ENCODE data around the gene SNRNP35. TPM values are rescaled to one million over a fixed set of nuclear protein-coding genes. Genes with fewer than 3 reads are reported as not detected.
"Not testable (repeated sequence)": the region's sequence is repeated elsewhere in the genome, so short reads cannot be mapped to it uniquely, and the experiment has no call there.

Gene SNRNP35
- 30.6 and 33.4 TPM in 2 replicates for total RNA-seq

GRCh38 chr12:123457980-123458779, at the start of gene SNRNP35:
Gene SNRNP35, plus strand, starts transcription at chr12:123458139. Its CDS starts 7,402 bp downstream, at chr12:123465541.
- intact Hi-C loops (cut with micrococcal nuclease): loop anchor here (1.0 to 10.0 kb wide), 5 partner anchors 22 to 933 kb away; partner anchors contain the start of genes KNTC1, RILPL2, RSRC2 and TMED2
- H3K36me3 Mint-ChIP-seq (ENCODE audit: low read depth): peaks cover 19% of the 10 kb centered on the region

GRCh38 chr12:123408619-123409018, 49.3 kb upstream of the SNRNP35 start:
- H3K9me3 Mint-ChIP-seq; DNase-seq; intact Hi-C loops (cut with micrococcal nuclease); H3K27ac Mint-ChIP-seq; H3K27me3 Mint-ChIP-seq; H3K4me1 Mint-ChIP-seq; H3K4me3 Mint-ChIP-seq: not testable (repeated sequence)
- H3K36me3 Mint-ChIP-seq (ENCODE audit: low read depth): peaks cover 30% of the 10 kb centered on the region

More at GRCh38 chr12:123457980-123458779, at the start of gene SNRNP35:
- Mint-ChIP-seq H3K4me1 (peaks cover 22% of the 10 kb centered on the region), H3K4me3 (peak within 1 kb of the TSS; percentile 100), H3K27me3 (no peaks in the 10 kb centered on the region), H3K9me3 (no peaks in the 10 kb centered on the region), H3K27ac (peak within 1 kb of the TSS; percentile 100)
- DNase-seq: peak; percentile 95

- H3K4me1 Mint-ChIP-seq; H3K4me3 Mint-ChIP-seq; intact Hi-C loops (cut with micrococcal nuclease); H3K27me3 Mint-ChIP-seq; H3K9me3 Mint-ChIP-seq; H3K27ac Mint-ChIP-seq; DNase-seq: not testable (repeated sequence)
- peaks cover 26% of the 10 kb centered on the region for H3K36me3 Mint-ChIP-seq (ENCODE audit: low read depth)
Measured at GRCh38 chr12:123409284-123410040, 48.5 kb upstream of the SNRNP35 start.

- DNase-seq: no peak
- H3K4me3 Mint-ChIP-seq: no peak overlapping the region
- peaks cover 23% of the 10 kb centered on the region for H3K36me3 Mint-ChIP-seq (ENCODE audit: low read depth)
- H3K27ac Mint-ChIP-seq: no peak overlapping the region
- no peaks in the 10 kb centered on the region for H3K4me1 Mint-ChIP-seq
- intact Hi-C loops (cut with micrococcal nuclease): no loop called here
- no peaks in the 10 kb centered on the region for H3K27me3 Mint-ChIP-seq
- no peaks in the 10 kb centered on the region for H3K9me3 Mint-ChIP-seq
Measured at GRCh38 chr12:123410041-123410412, 47.9 kb upstream of the SNRNP35 start.

GRCh38 chr12:123421314-123421713, 36.6 kb upstream of the SNRNP35 start:
- Mint-ChIP-seq H3K27ac (no peak overlapping the region), H3K36me3 (ENCODE audit: low read depth) (peaks cover 54% of the 10 kb centered on the region), H3K4me3 (no peak overlapping the region), H3K4me1 (no peaks in the 10 kb centered on the region), H3K9me3 (no peaks in the 10 kb centered on the region), H3K27me3 (no peaks in the 10 kb centered on the region)
- intact Hi-C loops (cut with micrococcal nuclease): no loop called here
- DNase-seq: no peak

GRCh38 chr12:123427036-123427769, 30.7 kb upstream of the SNRNP35 start:
- no peaks in the 10 kb centered on the region for H3K27me3 Mint-ChIP-seq
- no peaks in the 10 kb centered on the region for H3K9me3 Mint-ChIP-seq
- H3K36me3 Mint-ChIP-seq (ENCODE audit: low read depth): peaks cover 64% of the 10 kb centered on the region
- no peak overlapping the region for H3K4me3 Mint-ChIP-seq
- H3K27ac Mint-ChIP-seq: peak overlapping the region; percentile 53
- DNase-seq: peak; percentile 67
- intact Hi-C loops (cut with micrococcal nuclease): no loop called here
- H3K4me1 Mint-ChIP-seq: peaks cover 23% of the 10 kb centered on the region

DNA sequence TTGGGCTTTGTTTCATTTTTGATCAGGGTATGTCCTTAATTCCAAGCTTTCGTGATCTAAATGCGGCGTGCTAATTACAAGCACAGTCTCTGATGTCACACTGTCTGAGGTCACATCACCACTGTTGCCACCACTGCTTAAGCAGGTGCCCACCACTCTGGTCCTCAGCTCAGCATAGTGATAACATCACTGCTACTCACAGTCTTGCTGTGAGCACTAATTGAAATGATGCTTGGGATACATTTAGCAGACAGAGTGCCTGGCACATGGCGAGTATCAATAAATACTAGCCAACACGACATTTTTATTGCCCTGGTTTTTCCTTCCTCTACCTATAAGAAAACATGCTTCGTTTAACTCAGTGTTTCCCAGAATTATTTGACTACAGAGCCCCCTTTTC, 29.3 kb upstream of the SNRNP35 start:
- intact Hi-C loops (cut with micrococcal nuclease): no loop called here

DNA sequence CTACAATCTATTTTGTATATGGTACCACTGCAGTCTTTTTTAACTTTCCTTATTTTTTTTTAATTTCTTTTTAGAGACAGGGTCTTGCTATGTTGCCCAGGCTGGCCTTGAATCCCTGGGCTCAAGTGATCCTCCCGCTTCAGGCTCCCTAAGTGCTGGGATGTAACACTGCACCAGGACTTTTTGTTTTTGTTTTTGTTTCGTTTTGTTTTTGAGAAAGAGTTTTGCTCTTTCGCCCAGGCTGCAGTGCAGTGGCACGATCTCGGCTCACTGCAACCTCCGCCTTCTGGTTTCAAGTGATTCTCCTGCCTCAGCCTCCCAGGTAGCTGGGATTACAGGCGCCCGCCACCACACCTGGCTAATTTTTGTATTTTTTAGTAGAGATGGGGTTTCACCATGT, 28.8 kb upstream of the SNRNP35 start:
- intact Hi-C loops (cut with micrococcal nuclease); H3K4me3 Mint-ChIP-seq; H3K9me3 Mint-ChIP-seq; H3K27me3 Mint-ChIP-seq; DNase-seq: not testable (repeated sequence)
- Mint-ChIP-seq H3K36me3 (ENCODE audit: low read depth) (peaks cover 63% of the 10 kb centered on the region), H3K27ac (peak overlapping the region; percentile 25), H3K4me1 (peaks cover 38% of the 10 kb centered on the region)

More for the DNA sequence above, 29.3 kb upstream of the SNRNP35 start:
- Mint-ChIP-seq H3K4me1 (peaks cover 34% of the 10 kb centered on the region), H3K27me3 (no peaks in the 10 kb centered on the region), H3K36me3 (ENCODE audit: low read depth) (peaks cover 63% of the 10 kb centered on the region), H3K9me3 (no peaks in the 10 kb centered on the region), H3K27ac (peak overlapping the region; percentile 58), H3K4me3 (no peak overlapping the region)
- DNase-seq: no peak

- not testable (repeated sequence) for H3K27me3 Mint-ChIP-seq
Measured at GRCh38 chr12:123431951-123432817, 25.8 kb upstream of the SNRNP35 start.

GRCh38 chr12:123433615-123434014, 24.3 kb upstream of the SNRNP35 start:
- intact Hi-C loops (cut with micrococcal nuclease): loop anchor here (10.0 kb wide), 1 partner anchor 281 kb away; the partner anchor contains the start of gene ATP6V0A2
- Mint-ChIP-seq H3K9me3 (no peaks in the 10 kb centered on the region), H3K27me3 (no peaks in the 10 kb centered on the region), H3K36me3 (ENCODE audit: low read depth) (peaks cover 49% of the 10 kb centered on the region), H3K4me3 (peak overlapping the region; percentile 99), H3K4me1 (peaks cover 41% of the 10 kb centered on the region), H3K27ac (peak overlapping the region; percentile 76)
- DNase-seq: no peak

More at GRCh38 chr12:123431951-123432817, 25.8 kb upstream of the SNRNP35 start:
- peak overlapping the region; percentile 67 for H3K27ac Mint-ChIP-seq
- peak; percentile 75 for DNase-seq
- H3K9me3 Mint-ChIP-seq: not testable (repeated sequence)
- peak overlapping the region; percentile 99 for H3K4me3 Mint-ChIP-seq
- peaks cover 49% of the 10 kb centered on the region for H3K4me1 Mint-ChIP-seq
- intact Hi-C loops (cut with micrococcal nuclease): loop anchor here (10.0 kb wide), 1 partner anchor 283 kb away; the partner anchor contains the start of gene ATP6V0A2
- H3K36me3 Mint-ChIP-seq (ENCODE audit: low read depth): peaks cover 59% of the 10 kb centered on the region

GRCh38 chr12:123435636-123436016, 22.3 kb upstream of the SNRNP35 start:
- H3K4me3 Mint-ChIP-seq: peak overlapping the region; percentile 99
- H3K4me1 Mint-ChIP-seq: peaks cover 40% of the 10 kb centered on the region
- peaks cover 36% of the 10 kb centered on the region for H3K36me3 Mint-ChIP-seq (ENCODE audit: low read depth)
- H3K27ac Mint-ChIP-seq: peak overlapping the region; percentile 99
- intact Hi-C loops (cut with micrococcal nuclease): loop anchor here (1.0 to 10.0 kb wide), 8 partner anchors 13 to 1492 kb away; partner anchors contain the start of genes ATP6V0A2, SBNO1 and SNRNP35
- H3K27me3 Mint-ChIP-seq: no peaks in the 10 kb centered on the region
- DNase-seq: no peak
- H3K9me3 Mint-ChIP-seq: no peaks in the 10 kb centered on the region

- H3K4me3 Mint-ChIP-seq: peak within 1 kb of the TSS; percentile 99
- H3K27me3 Mint-ChIP-seq: no peaks in the 10 kb centered on the region
- H3K36me3 Mint-ChIP-seq (ENCODE audit: low read depth): peaks cover 29% of the 10 kb centered on the region
- peak within 1 kb of the TSS; percentile 99 for H3K27ac Mint-ChIP-seq
- no peaks in the 10 kb centered on the region for H3K9me3 Mint-ChIP-seq
- H3K4me1 Mint-ChIP-seq: peaks cover 35% of the 10 kb centered on the region
- DNase-seq: peak; percentile 98
- intact Hi-C loops (cut with micrococcal nuclease): loop anchor here (1.0 to 10.0 kb wide), 8 partner anchors 12 to 1491 kb away; partner anchors contain the start of genes ATP6V0A2, SBNO1 and SNRNP35
Measured at GRCh38 chr12:123436017-123436964, 21.6 kb upstream of the SNRNP35 start, which contains the start of gene RILPL2. Gene RILPL2, minus strand, starts transcription at chr12:123436684. Its CDS starts 264 bp downstream, at chr12:123436420.
